Adrenal gland (tissue), 5 donors: Measurements from ENCODE around the gene GAL3ST1.

Experiments used
- CTCF ChIP-seq, 6 experiments: fragments of 450-650 bp in 4 of 6; fragments of 200-600 bp in 2 of 6; sonication (generic) in 1 of 6; IDR thresholded peaks; 1 replicate in 5 of 6; 2 replicates in 1 of 6; pipeline versions ENCODE4 v1.5.1 to v1.8.0; 2016 to 2021; ENCODE audit warnings: antibody characterized with exemption in 6 of 6, mild to moderate bottlenecking in 2 of 6, moderate library complexity in 1 of 6
- POLR2A ChIP-seq, 2 donors: fragments of 450-650 bp; IDR thresholded peaks; one replicate each; pipeline ENCODE4 v1.6.1; 2017; ENCODE audit warnings: antibody characterized with exemption in 2 of 2, mild to moderate bottlenecking in 2 of 2, moderate library complexity in 1 of 2
- donor health status: DM: no; HTN: no; CAD: no.

GRCh38 chr22:30531651-30532608 is 42.5 kb downstream of the GAL3ST1 start:
- TF ChIP-seq CTCF (IDR thresholded peaks at IDR 0.05) (no peak), POLR2A (IDR thresholded peaks at IDR 0.05) (no peak)
